ENCODE results near the gene CCR7. TPM values are rescaled to one million over a fixed set of nuclear protein-coding genes. Genes with fewer than 3 reads are reported as not detected.

Gene CCR7
- 0.07 and 0.21 TPM in 2 replicates for total RNA-seq (2014; rRNA removed; shearing (Covaris generic))
- 0.08 TPM in 1 of 2 replicates, not detected in the other for polyA plus RNA-seq (2015; cell fraction: cytosol; rRNA removed)
- 0.28 and 0.35 TPM in 2 replicates for polyA plus RNA-seq (2015; cell fraction: nucleus; rRNA removed)

DNA sequence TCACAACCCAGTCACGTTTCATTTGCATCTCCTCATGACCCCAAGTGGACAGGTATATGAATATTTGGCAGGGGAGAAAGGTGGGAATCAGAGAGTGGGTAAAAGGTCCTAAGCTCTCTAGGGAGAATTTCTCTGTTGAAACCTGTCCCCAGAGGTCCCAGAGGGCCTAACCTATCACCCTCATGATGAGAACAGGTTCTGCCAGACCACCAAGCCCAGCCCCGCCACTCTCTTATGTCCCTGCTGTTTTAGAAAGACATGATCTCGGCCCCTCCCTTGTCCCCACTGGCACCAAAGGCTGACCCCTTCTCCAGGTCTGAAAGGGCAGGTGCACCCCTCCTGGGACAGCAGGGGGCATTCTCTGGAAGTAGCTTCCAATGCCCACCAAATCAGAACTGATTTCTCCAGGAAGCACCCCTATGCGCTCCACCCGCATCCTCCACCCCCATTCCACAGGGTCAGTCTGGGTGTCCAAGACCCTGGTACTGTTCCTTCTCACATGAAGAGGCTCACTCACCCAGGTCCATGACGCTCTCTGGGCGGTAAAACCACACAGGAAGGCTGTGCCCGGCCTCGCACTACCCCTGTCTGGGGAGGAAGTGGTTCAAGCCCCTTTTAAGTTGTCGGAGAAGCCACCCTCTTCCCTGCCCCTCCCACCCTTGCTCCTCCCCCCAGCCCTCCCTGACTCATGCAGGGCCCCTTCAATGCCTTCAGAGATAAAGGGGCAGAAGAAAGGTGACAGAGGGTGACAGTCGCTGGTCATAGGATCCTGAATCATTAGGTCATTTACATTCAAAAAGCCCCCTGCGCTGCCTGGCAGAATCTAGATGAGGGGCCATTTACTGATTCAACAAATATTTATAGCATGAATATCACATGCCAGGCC is at the start of gene CCR7:
TSS of gene CCR7 (minus strand) at position 590 of the 886 bp plus-strand sequence. CDS start at position 527, 63 bp downstream.
- DNase-seq (ENCODE audit: low read depth) = no peak

GRCh38 chr17:40614431-40615067 is 49.3 kb upstream of the CCR7 start:
- no peak for DNase-seq (ENCODE audit: low read depth)

DNA sequence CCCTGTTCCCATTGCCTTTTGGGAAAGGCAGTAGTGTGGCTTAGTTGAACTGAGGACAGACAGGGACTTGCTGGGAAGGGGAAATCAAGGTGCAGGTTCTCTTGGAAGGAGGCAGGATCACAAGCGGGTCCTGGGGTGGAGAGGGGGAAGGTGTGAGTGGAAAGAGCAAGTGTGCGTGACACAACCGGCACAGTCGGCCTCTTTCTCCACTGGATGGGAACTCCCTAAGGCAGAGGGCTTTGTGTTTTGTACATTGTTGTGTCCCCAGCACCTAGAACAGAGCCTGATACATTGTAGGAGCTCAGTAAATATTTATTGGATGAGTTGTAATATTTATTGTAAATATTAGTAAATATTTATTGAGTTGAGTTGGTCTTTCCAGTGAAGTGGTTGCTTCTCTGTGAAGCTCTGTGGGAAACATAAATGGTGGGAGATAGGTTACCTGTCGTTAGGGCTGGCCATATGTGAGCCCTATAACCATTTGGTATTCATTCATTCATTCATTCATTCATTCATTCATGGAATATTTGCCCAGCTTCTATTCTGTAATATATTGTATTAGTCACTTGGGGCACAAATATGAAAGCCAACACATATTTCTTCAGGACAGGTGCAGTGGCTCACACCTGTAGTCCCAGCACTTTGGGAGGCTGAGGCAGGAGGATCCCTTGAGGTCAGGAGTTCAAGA is 48.3 kb upstream of the CCR7 start:
- DNase-seq (ENCODE audit: low read depth) = no peak

DNA sequence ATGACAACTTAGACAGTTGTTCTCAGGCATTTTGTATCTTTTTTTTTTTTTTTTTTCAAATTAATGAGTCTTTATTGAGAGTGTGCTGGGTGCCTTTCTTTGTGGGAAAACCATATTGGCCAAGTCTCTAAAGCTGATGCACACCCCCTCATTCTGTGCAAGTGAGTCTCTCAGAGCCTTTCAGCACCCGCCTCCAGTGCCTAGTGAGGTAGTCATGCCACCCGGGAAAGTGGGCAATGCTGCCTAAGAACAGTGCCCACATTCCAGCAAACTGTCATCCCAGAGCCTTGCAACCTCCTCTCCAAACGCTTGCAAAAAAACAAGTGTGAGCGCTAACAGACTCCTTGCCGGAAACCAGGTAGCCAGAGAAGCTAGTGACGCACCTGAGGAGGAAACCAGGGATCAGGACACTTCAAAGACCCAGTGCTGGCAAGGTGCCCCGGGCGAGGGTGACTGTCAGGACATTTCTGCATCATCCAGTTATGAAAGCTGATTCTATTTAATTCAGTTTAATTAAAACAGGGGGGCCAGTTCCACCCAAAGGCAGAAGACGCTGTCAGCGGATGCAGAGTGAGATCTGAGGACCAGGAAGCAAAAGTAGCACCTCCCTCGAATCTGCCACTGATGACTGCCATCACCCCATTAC is 47.5 kb upstream of the CCR7 start:
- DNase-seq (ENCODE audit: low read depth) = no peak

DNA sequence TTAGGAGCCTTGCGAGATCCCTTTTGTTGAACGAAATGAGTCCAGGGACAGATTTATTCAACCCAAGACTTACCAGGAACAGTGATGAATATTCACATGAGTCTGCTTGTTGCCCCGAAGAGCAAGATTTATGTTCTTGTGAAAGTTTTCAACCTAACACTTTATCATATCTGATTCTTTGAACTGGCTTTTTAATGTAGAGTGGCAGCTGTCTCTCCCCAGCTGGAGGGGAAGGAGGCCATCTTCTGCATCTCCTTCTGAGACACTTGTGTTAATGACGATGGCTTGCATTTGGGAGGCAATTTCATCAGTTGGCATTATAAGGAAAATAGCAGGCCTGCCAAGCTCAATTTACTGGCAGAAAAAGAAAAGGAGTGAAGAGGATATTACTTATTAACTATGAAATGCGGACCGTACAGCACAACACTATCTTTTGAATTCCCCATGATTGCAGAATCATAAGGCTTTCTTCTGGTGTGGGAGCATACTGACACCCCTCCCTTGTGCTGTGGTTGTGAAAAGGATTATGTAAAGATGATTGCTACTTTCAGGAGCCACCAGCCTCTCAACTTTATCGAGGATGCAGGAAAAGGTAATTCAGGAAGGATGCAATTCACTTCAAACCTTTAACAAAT is 46.7 kb upstream of the CCR7 start:
- no peak for DNase-seq (ENCODE audit: low read depth)

GRCh38 chr17:40610359-40610758 is 45.1 kb upstream of the CCR7 start:
- no peak for DNase-seq (ENCODE audit: low read depth)

- DNase-seq (ENCODE audit: low read depth) = no peak
These were observed 42.8 kb upstream of the CCR7 start for GRCh38 chr17:40608061-40608581.

- DNase-seq (ENCODE audit: low read depth) = no peak
These were observed 42.4 kb upstream of the CCR7 start for GRCh38 chr17:40607641-40608040.

- no peak for DNase-seq (ENCODE audit: low read depth)
These were observed 41.5 kb upstream of the CCR7 start for GRCh38 chr17:40606548-40607353.

DNA sequence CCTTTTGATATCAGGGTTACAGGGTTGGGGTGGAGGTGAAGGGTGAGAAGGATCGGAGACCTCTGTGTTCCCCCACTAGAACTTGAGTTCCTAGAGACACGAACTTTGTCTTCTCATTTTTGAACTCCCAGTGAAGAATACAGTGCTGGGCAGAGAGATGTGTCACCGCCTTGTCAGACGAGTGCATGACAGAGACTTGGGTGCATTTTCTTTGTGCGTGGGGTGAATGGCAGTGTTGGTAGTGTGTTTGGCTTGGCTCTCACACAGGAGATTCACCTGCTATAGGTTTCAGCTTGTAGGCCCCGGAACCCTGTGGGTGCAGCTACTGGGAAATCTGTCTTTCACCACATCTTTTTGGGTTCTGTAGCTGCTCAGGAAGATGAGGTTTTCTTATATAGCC is 40.0 kb upstream of the CCR7 start:
- DNase-seq (ENCODE audit: low read depth) = no peak

- no peak for DNase-seq (ENCODE audit: low read depth)
These were observed 39.2 kb upstream of the CCR7 start for GRCh38 chr17:40604327-40605080.

GRCh38 chr17:40602445-40603443 is 37.5 kb upstream of the CCR7 start:
- no peak for DNase-seq (ENCODE audit: low read depth)

DNA sequence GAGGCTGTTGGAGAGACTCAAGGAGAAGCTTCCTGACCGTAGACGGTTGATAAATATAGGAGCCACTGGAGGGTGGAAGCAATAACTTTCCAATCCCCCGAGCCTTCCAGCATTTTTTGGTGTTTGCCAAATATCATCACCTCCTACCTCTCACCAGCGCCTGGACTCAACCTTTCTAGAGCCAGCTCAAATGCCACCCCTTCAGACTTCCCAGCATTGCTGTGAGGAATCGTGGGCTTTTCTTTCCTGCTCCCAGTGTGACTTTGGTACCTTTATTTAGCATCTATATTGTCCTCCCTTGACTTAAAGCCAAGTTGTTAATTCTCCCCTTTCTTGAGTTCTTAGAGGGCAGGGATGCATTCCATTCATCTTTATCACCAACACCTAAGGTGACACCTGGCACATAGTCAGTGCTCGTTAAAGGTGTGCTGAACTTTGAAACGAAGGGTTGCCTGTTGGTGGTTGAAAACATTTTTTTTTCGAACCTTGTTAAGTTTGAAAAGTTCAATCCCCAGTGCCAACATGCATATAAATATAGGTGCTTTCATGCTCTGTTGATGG is 35.3 kb upstream of the CCR7 start:
- DNase-seq (ENCODE audit: low read depth) = no peak

GRCh38 chr17:40599468-40599763 is 34.1 kb upstream of the CCR7 start:
- DNase-seq (ENCODE audit: low read depth) = no peak

DNA sequence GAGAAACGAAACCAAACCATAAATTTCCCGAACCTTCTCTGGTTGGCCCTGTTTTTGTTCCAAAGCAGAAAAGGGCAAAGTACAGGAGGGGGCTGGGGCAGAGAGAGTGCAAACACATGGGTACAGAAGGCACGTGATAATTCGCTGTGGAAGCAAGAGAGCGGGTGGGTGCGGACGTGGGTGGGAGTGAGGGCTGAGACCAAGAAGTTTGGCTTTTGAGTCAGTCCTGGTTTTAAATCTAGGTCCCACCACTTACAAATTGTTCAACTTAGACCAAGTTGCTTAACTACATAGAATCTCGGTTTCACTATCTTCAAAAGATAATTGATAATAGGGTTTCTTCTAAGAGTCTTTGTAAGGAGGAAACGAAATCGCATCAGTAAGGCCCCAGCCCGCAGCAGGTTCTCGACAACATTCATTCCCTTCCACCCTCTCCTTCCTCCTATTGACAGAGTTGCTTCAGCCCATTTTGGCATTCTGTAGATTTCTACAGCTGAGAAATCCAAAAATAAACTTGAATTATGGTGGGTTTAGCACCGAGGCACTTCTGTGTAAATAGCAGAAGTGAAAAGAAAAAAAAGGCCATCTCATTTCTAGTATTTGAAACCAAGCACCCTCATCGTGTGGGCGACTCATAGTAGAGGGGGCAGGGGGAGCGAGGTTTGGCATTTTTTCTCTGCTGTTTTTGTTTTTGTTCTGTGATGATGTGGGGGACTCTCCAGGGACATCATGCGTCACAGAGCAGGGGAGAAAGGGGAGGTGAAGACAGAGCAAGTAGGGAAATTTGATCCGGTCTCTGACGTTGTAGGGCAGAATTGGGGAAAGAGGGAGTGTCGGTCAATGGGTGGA is 33.6 kb upstream of the CCR7 start:
- no peak for DNase-seq (ENCODE audit: low read depth)

GRCh38 chr17:40598301-40598618 is 33.0 kb upstream of the CCR7 start:
- no peak for DNase-seq (ENCODE audit: low read depth)
